Neural progenitor cell (in vitro differentiated cells): ENCODE data around the gene LARP1. TPM values are rescaled to one million over a fixed set of nuclear protein-coding genes. Genes with fewer than 3 reads are reported as not detected.
A peak's percentile ranks its signal among the peaks of the same experiment; 100 is the strongest.

ENCODE experiments used
- DNase-seq: peaks from one replicate; pipeline ENCODE4 v3.0.0-alpha.2; 2016; ENCODE audit warnings: low spot score
- H2AFZ ChIP-seq: fragments of 200-600 bp; sonication (generic); replicated peaks from 2 replicates; pipeline ENCODE4 v1.6.1; 2016; ENCODE audit warnings: antibody characterized with exemption
- H3F3A ChIP-seq: fragments of 200-600 bp; sonication (generic); 2 replicates; pipeline ENCODE4 v1.6.1; 2016; ENCODE audit warnings: antibody characterized with exemption, low read depth
- H3K27ac ChIP-seq: fragments of 200-600 bp; sonication (generic); 2 replicates; pipeline ENCODE4 v1.5.1; 2016; ENCODE audit warnings: mild to moderate bottlenecking
- H3K27me3 ChIP-seq: fragments of 200-600 bp; sonication (generic); 2 replicates; pipeline ENCODE4 v1.6.1; 2016; ENCODE audit warnings: mild to moderate bottlenecking, moderate library complexity
- H3K36me3 ChIP-seq: fragments of 200-600 bp; sonication (generic); 2 replicates; pipeline ENCODE4 v1.5.1; 2016
- H3K4me1 ChIP-seq: fragments of 200-600 bp; sonication (generic); 2 replicates; pipeline ENCODE4 v1.6.1; 2016; ENCODE audit warnings: mixed run types
- H3K4me2 ChIP-seq: fragments of 200-600 bp; sonication (generic); 2 replicates; pipeline ENCODE4 v1.6.1; 2016
- H3K4me3 ChIP-seq: fragments of 200-600 bp; sonication (generic); 2 replicates; pipeline ENCODE4 v1.5.1; 2016
- H3K79me2 ChIP-seq: fragments of 200-600 bp; sonication (generic); 2 replicates; pipeline ENCODE4 v1.6.1; 2016; ENCODE audit warnings: low read depth
- H3K9ac ChIP-seq: fragments of 200-600 bp; sonication (generic); 2 replicates; pipeline ENCODE4 v1.6.1; 2016
- H3K9me3 ChIP-seq: fragments of 200-600 bp; sonication (generic); 2 replicates; pipeline ENCODE4 v1.5.1; 2016; ENCODE audit warnings: low read depth
- H4K20me1 ChIP-seq: fragments of 200-600 bp; sonication (generic); 2 replicates; pipeline ENCODE4 v1.6.1; 2016; ENCODE audit warnings: low read depth
- H3K27ac Mint-ChIP-seq: 3 replicates; pipeline ENCODE4 v1.8.0; 2021; ENCODE audit warnings: mixed read lengths
- H3K27me3 Mint-ChIP-seq: 2 replicates; pipeline ENCODE4 v1.8.0; 2022; ENCODE audit warnings: low read depth, mild to moderate bottlenecking, inconsistent platforms, moderate library complexity, mixed read lengths; ENCODE audit not compliant: insufficient read depth
- H3K36me3 Mint-ChIP-seq: 3 replicates; pipeline ENCODE4 v1.8.0; 2021; ENCODE audit warnings: mixed read lengths
- H3K4me1 Mint-ChIP-seq: 3 replicates; pipeline ENCODE4 v1.8.0; 2021; ENCODE audit warnings: mixed read lengths
- H3K4me3 Mint-ChIP-seq: 3 replicates; pipeline ENCODE4 v1.8.0; 2021; ENCODE audit warnings: mild to moderate bottlenecking, moderate library complexity, mixed read lengths
- H3K9me3 Mint-ChIP-seq: 3 replicates; pipeline ENCODE4 v1.8.0; 2020; ENCODE audit warnings: mixed read lengths
- EZH2 ChIP-seq: fragments of 200-600 bp; sonication (generic); IDR thresholded peaks from 2 replicates; pipeline ENCODE4 v1.6.1; 2017; ENCODE audit warnings: antibody characterized with exemption, mild to moderate bottlenecking, moderate library complexity
- EZH2phosphoT487 ChIP-seq: fragments of 200-600 bp; sonication (generic); IDR thresholded peaks from 2 replicates; pipeline ENCODE4 v1.6.1; 2017; ENCODE audit warnings: antibody characterized with exemption
- total RNA-seq: library from RNA; depleted of rRNA; stranded (reverse); fragments of >200 nt; gene quantifications from 2 replicates; pipeline ENCODE4 v1.2.3, GENCODE V29; 2015; ENCODE audit warnings: low replicate concordance
- TF ChIP-seq, protein P1 (sequence below): fragments of 200-600 bp; sonication (generic); IDR thresholded peaks from 2 replicates; pipeline ENCODE4 v1.5.1; 2017; ENCODE audit warnings: antibody characterized with exemption, mild to moderate bottlenecking

LARP1 gene
- total RNA-seq, 1 donor from 2014 or later: 53.8 TPM

DNA sequence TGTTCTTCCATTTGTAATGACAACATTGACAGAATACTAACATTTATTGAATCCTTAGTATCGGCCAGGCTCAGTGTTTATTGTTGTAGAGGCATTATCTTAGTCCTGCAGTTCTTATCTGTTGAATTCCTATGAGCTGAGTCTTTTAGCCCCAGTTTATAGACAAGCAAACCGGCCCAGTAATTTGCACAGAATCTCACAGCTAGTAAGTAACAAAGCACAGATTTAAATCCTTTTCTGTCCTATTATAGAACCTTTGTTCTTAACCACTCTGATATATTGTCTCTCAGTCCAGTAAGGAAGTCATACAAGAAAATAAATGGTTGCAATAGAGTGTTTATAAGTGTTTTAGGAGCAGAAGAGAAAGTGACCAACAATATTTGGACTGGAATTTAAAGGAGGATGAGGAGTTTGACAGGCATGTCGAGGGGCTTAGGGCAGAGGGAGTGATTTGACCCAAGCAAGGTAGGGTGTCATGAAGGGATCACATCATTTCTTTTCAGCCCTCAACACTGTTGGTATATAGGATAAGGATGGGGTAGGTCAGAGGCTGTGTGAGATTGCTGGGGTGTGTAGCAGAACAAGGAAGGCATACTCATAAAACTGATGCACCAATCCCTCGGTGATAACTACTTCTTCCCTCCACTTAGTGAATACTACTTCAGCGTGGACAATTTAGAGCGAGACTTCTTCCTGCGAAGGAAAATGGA, 39.5 kb downstream of the LARP1 start:
- H3K9ac ChIP-seq: no peak overlapping the region
- no peaks in the 10 kb centered on the region for H3K9me3 ChIP-seq
- H3K36me3 ChIP-seq: no peaks in the 10 kb centered on the region
- H3F3A ChIP-seq: peaks cover 17% of the 10 kb centered on the region
- H3K4me2 ChIP-seq: no peak overlapping the region
- Mint-ChIP-seq H3K36me3 (peaks cover 36% of the 10 kb centered on the region), H3K27me3 (no peaks in the 10 kb centered on the region), H3K4me3 (no peak overlapping the region), H3K9me3 (no peaks in the 10 kb centered on the region), H3K4me1 (no peaks in the 10 kb centered on the region), H3K27ac (no peak overlapping the region)
- peaks cover 51% of the 10 kb centered on the region for H3K79me2 ChIP-seq
- H3K27me3 ChIP-seq: no peaks in the 10 kb centered on the region
- peak overlapping the region; percentile 50 for H3K27ac ChIP-seq
- H2AFZ ChIP-seq: no peak overlapping the region
- no peak overlapping the region for H3K4me3 ChIP-seq
- peaks cover 33% of the 10 kb centered on the region for H4K20me1 ChIP-seq
- TF ChIP-seq, protein P1, sequence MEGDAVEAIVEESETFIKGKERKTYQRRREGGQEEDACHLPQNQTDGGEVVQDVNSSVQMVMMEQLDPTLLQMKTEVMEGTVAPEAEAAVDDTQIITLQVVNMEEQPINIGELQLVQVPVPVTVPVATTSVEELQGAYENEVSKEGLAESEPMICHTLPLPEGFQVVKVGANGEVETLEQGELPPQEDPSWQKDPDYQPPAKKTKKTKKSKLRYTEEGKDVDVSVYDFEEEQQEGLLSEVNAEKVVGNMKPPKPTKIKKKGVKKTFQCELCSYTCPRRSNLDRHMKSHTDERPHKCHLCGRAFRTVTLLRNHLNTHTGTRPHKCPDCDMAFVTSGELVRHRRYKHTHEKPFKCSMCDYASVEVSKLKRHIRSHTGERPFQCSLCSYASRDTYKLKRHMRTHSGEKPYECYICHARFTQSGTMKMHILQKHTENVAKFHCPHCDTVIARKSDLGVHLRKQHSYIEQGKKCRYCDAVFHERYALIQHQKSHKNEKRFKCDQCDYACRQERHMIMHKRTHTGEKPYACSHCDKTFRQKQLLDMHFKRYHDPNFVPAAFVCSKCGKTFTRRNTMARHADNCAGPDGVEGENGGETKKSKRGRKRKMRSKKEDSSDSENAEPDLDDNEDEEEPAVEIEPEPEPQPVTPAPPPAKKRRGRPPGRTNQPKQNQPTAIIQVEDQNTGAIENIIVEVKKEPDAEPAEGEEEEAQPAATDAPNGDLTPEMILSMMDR: no peak
- TF ChIP-seq EZH2phosphoT487 (no peak), EZH2 (no peak)
- no peak for DNase-seq
- H3K4me1 ChIP-seq: no peaks in the 10 kb centered on the region

DNA sequence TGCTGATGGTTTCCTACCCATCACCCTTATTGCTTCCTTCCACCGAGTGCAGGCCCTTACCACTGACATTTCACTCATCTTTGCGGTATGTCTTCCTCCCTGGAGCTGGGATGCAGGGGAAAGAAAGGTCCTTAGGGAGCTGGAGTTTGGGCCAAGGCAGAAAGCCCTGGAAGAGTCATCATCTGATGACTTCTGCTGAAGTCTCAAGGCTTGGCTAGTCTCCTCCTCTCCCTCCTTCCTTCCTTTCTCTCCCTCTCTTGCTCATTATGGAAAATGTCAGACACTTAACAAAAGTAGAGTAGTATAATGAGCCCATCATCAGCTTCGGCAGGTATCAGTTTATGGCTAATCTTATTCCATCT, 40.0 kb downstream of the LARP1 start:
- no peak for DNase-seq
- TF ChIP-seq EZH2 (no peak), EZH2phosphoT487 (no peak)
- TF ChIP-seq, protein P1: no peak
- no peaks in the 10 kb centered on the region for H3K4me1 Mint-ChIP-seq
- Histone ChIP-seq H3K27ac (peak overlapping the region; percentile 17), H3K9me3 (no peaks in the 10 kb centered on the region), H3F3A (peaks cover 17% of the 10 kb centered on the region), H3K27me3 (no peaks in the 10 kb centered on the region), H4K20me1 (peaks cover 30% of the 10 kb centered on the region), H3K79me2 (peaks cover 45% of the 10 kb centered on the region), H3K36me3 (no peaks in the 10 kb centered on the region), H3K4me1 (no peaks in the 10 kb centered on the region), H2AFZ (no peak overlapping the region), H3K4me3 (no peak overlapping the region), H3K9ac (no peak overlapping the region), H3K4me2 (no peak overlapping the region)
- H3K27ac Mint-ChIP-seq: no peak overlapping the region
- H3K4me3 Mint-ChIP-seq: no peak overlapping the region
- H3K9me3 Mint-ChIP-seq: no peaks in the 10 kb centered on the region
- H3K27me3 Mint-ChIP-seq: no peaks in the 10 kb centered on the region
- peaks cover 38% of the 10 kb centered on the region for H3K36me3 Mint-ChIP-seq

DNA sequence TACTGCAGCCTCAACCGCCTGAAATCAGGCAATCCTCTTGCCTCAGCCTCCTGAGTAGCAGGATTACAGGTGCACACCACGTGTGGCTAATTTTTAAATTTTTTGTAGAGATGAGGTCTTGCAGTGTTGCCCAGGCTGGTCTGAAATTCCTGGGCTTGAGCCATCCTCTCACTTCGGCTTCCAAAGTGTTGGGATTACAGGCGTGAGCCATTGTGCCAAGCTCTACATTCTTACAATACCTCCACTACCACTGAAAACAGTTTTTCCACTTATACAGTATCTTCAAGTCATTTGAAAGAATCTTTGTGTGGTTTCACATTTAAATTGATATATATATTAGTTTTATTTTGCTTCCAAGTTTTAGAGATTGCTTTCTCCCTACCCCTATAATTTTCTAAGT, 42.6 kb downstream of the LARP1 start:
- Histone ChIP-seq H3K4me1 (no peaks in the 10 kb centered on the region), H3K4me3 (no peak overlapping the region), H3K9me3 (no peaks in the 10 kb centered on the region), H3K36me3 (peaks cover 4% of the 10 kb centered on the region), H2AFZ (no peak overlapping the region), H3K79me2 (peaks cover 28% of the 10 kb centered on the region), H4K20me1 (peaks cover 23% of the 10 kb centered on the region), H3F3A (peaks cover 17% of the 10 kb centered on the region), H3K9ac (no peak overlapping the region), H3K4me2 (no peak overlapping the region), H3K27me3 (no peaks in the 10 kb centered on the region), H3K27ac (no peak overlapping the region)
- Mint-ChIP-seq H3K9me3 (no peaks in the 10 kb centered on the region), H3K4me1 (no peaks in the 10 kb centered on the region), H3K27ac (no peak overlapping the region), H3K4me3 (no peak overlapping the region), H3K27me3 (peaks cover 2% of the 10 kb centered on the region), H3K36me3 (peaks cover 53% of the 10 kb centered on the region)
- TF ChIP-seq, protein P1: no peak
- TF ChIP-seq EZH2phosphoT487 (no peak), EZH2 (no peak)
- DNase-seq: no peak
